Trophoblast cell (in vitro differentiated cells and primary cell): ENCODE data around the gene NMT1.

Source experiments
- DNase-seq, 2 donors: peaks; one replicate each; pipeline ENCODE4 v3.0.0-alpha.2; 2016
- H2AFZ ChIP-seq: 2 replicates; pipeline ENCODE4 v1.6.1; 2013; ENCODE audit warnings: low read length, moderate library complexity, mild to moderate bottlenecking; ENCODE audit not compliant: insufficient read depth, poor library complexity
- H2AK5ac ChIP-seq: 2 replicates; pipeline ENCODE4 v1.6.1; 2013; ENCODE audit warnings: mild to moderate bottlenecking, low read length
- H2BK120ac ChIP-seq: 2 replicates; pipeline ENCODE4 v1.6.1; 2013; ENCODE audit warnings: low read length, mild to moderate bottlenecking, moderate library complexity; ENCODE audit not compliant: insufficient read depth, poor library complexity
- H2BK12ac ChIP-seq: 2 replicates; pipeline ENCODE4 v1.6.1; 2013; ENCODE audit warnings: mild to moderate bottlenecking, low read length, moderate library complexity
- H2BK5ac ChIP-seq: 2 replicates; pipeline ENCODE4 v1.6.1; 2013; ENCODE audit warnings: low read length, low read depth, moderate library complexity, mild to moderate bottlenecking; ENCODE audit not compliant: poor library complexity
- H3K14ac ChIP-seq: 2 replicates; pipeline ENCODE4 v1.6.1; 2013; ENCODE audit warnings: mild to moderate bottlenecking, low read length
- H3K18ac ChIP-seq: 2 replicates; pipeline ENCODE4 v1.6.1; 2013; ENCODE audit warnings: mild to moderate bottlenecking, low read length
- H3K23ac ChIP-seq: 2 replicates; pipeline ENCODE4 v1.6.1; 2013; ENCODE audit warnings: low read length
- H3K27ac ChIP-seq: 2 replicates; pipeline ENCODE4 v1.5.1; 2013; ENCODE audit warnings: low read depth, mild to moderate bottlenecking, inconsistent platforms, low read length, moderate library complexity
- H3K27me3 ChIP-seq: 2 replicates; pipeline ENCODE4 v1.6.1; 2013; ENCODE audit warnings: inconsistent platforms, mild to moderate bottlenecking, low read length, moderate library complexity; ENCODE audit not compliant: insufficient read depth
- H3K36me3 ChIP-seq, 2 experiments: 1 replicate in 1 of 2; 2 replicates in 1 of 2; pipeline ENCODE4 v1.6.1; 2013; ENCODE audit warnings: low read length in 2 of 2, mild to moderate bottlenecking in 2 of 2, moderate library complexity in 1 of 2; ENCODE audit not compliant: insufficient read depth in 2 of 2, control insufficient read depth in 1 of 2
- H3K4ac ChIP-seq: 2 replicates; pipeline ENCODE4 v1.6.1; 2013; ENCODE audit warnings: low read depth, mild to moderate bottlenecking, low read length, moderate library complexity
- H3K4me1 ChIP-seq, 2 experiments: 1 replicate in 1 of 2; 2 replicates in 1 of 2; pipeline ENCODE4 v1.6.1; 2013; ENCODE audit warnings: low read length in 2 of 2, mild to moderate bottlenecking in 2 of 2, moderate library complexity in 1 of 2; ENCODE audit not compliant: insufficient read depth in 2 of 2, control insufficient read depth in 1 of 2
- H3K4me2 ChIP-seq: 2 replicates; pipeline ENCODE4 v1.6.1; 2013; ENCODE audit warnings: inconsistent platforms, mild to moderate bottlenecking, low read length, moderate library complexity
- H3K4me3 ChIP-seq: 2 replicates; pipeline ENCODE4 v1.5.1; 2013; ENCODE audit warnings: mild to moderate bottlenecking, low read depth, low read length, inconsistent platforms
- H3K79me1 ChIP-seq: one replicate; pipeline ENCODE4 v1.6.1; 2013; ENCODE audit warnings: low read length
- H3K79me2 ChIP-seq: 2 replicates; pipeline ENCODE4 v1.6.1; 2013; ENCODE audit warnings: low read length, mild to moderate bottlenecking; ENCODE audit not compliant: control insufficient read depth, insufficient read depth, poor library complexity
- H3K9ac ChIP-seq: 2 replicates; pipeline ENCODE4 v1.6.1; 2013; ENCODE audit warnings: mild to moderate bottlenecking, low read length
- H3K9me3 ChIP-seq: 2 replicates; pipeline ENCODE4 v1.6.1; 2013; ENCODE audit warnings: low read depth, mild to moderate bottlenecking, control low read depth, inconsistent platforms, low read length; ENCODE audit not compliant: insufficient read depth
- H4K12ac ChIP-seq: 2 replicates; pipeline ENCODE4 v1.6.1; 2013; ENCODE audit warnings: low read depth, mild to moderate bottlenecking, low read length, moderate library complexity
- H4K8ac ChIP-seq: 2 replicates; pipeline ENCODE4 v1.6.1; 2013; ENCODE audit warnings: low read depth, mild to moderate bottlenecking, low read length, moderate library complexity
- H4K91ac ChIP-seq: one replicate; pipeline ENCODE4 v1.6.1; 2013; ENCODE audit warnings: low read depth, mild to moderate bottlenecking, low read length, moderate library complexity
- WGBS: extraction: QIAGEN DNeasy Blood & Tissue Kit; methylation state at CpG from one replicate; pipeline ENCODE4 v1.1.7; 2013; ENCODE audit warnings: missing lambda C conversion rate; ENCODE audit not compliant: insufficient read length, insufficient coverage; ENCODE audit errors: extremely low coverage; 5-methylcytosine and 5-hydroxymethylcytosine counted together

NMT1 gene

GRCh38 chr17:45029758-45030423, 31.2 kb upstream of the NMT1 start:
- Histone ChIP-seq H3K18ac (no peak overlapping the region), H3K14ac (no peak overlapping the region), H3K4me3 (no peak overlapping the region), H2AFZ (no peak overlapping the region), H4K91ac (no peak overlapping the region), H3K9ac (no peak overlapping the region), H3K4ac (no peak overlapping the region), H3K79me2 (no peaks in the 10 kb centered on the region), H4K8ac (no peak overlapping the region), H2AK5ac (no peak overlapping the region), H3K4me1 (no peaks in the 10 kb centered on the region), H3K27ac (no peak overlapping the region), H2BK5ac (no peak overlapping the region), H3K9me3 (no peaks in the 10 kb centered on the region), H2BK12ac (no peak overlapping the region), H3K4me2 (no peak overlapping the region), H3K79me1 (no peaks in the 10 kb centered on the region), H3K27me3 (no peaks in the 10 kb centered on the region), H2BK120ac (no peak overlapping the region), H3K23ac (no peak overlapping the region), H4K12ac (no peak overlapping the region), H3K36me3 (peaks cover 60 to 70% of the 10 kb centered on the region in 2 experiments)
- DNase-seq, result no peak
- WGBS, result no CpG with 5 or more reads among the region's 17 CpGs

- no peak overlapping the region for H4K12ac ChIP-seq
- H3K4me2 ChIP-seq, result no peak overlapping the region
- H3K36me3 ChIP-seq, result peaks cover 61 to 69% of the 10 kb centered on the region in 2 experiments
- no peaks in the 10 kb centered on the region for H3K4me1 ChIP-seq
- no peak overlapping the region for H2BK12ac ChIP-seq
- H4K8ac ChIP-seq, result no peak overlapping the region
- H2AK5ac ChIP-seq, result no peak overlapping the region
- no peaks in the 10 kb centered on the region for H3K79me1 ChIP-seq
- H3K27ac ChIP-seq, result no peak overlapping the region
- no peak overlapping the region for H3K9ac ChIP-seq
- no peak for DNase-seq
- no peak overlapping the region for H2BK5ac ChIP-seq
- H2AFZ ChIP-seq, result no peak overlapping the region
- H3K18ac ChIP-seq, result no peak overlapping the region
- peaks cover under 1% of the 10 kb centered on the region for H3K79me2 ChIP-seq
- H3K9me3 ChIP-seq, result no peaks in the 10 kb centered on the region
- H4K91ac ChIP-seq, result no peak overlapping the region
- H3K4me3 ChIP-seq, result no peak overlapping the region
- H2BK120ac ChIP-seq, result no peak overlapping the region
- H3K14ac ChIP-seq, result no peak overlapping the region
- no peak overlapping the region for H3K4ac ChIP-seq
- no peaks in the 10 kb centered on the region for H3K27me3 ChIP-seq
- no peak overlapping the region for H3K23ac ChIP-seq
- no CpG with 5 or more reads among the region's 6 CpGs for WGBS
These were observed 30.4 kb upstream of the NMT1 start for GRCh38 chr17:45030733-45031132.

GRCh38 chr17:45031231-45032173, 29.6 kb upstream of the NMT1 start:
- H3K23ac ChIP-seq, result no peak overlapping the region
- H2AK5ac ChIP-seq, result no peak overlapping the region
- H3K4me2 ChIP-seq, result no peak overlapping the region
- H3K4me1 ChIP-seq, result no peaks in the 10 kb centered on the region
- H3K79me2 ChIP-seq, result peaks cover 2% of the 10 kb centered on the region
- no peak overlapping the region for H3K27ac ChIP-seq
- no peak overlapping the region for H3K9ac ChIP-seq
- H4K12ac ChIP-seq, result no peak overlapping the region
- H3K9me3 ChIP-seq, result no peaks in the 10 kb centered on the region
- DNase-seq, result no peak
- H4K91ac ChIP-seq, result no peak overlapping the region
- H2BK12ac ChIP-seq, result no peak overlapping the region
- no peak overlapping the region for H3K4me3 ChIP-seq
- H3K18ac ChIP-seq, result no peak overlapping the region
- no peaks in the 10 kb centered on the region for H3K79me1 ChIP-seq
- H3K4ac ChIP-seq, result no peak overlapping the region
- no peak overlapping the region for H3K14ac ChIP-seq
- no peaks in the 10 kb centered on the region for H3K27me3 ChIP-seq
- no peak overlapping the region for H2BK120ac ChIP-seq
- H4K8ac ChIP-seq, result no peak overlapping the region
- H3K36me3 ChIP-seq, result peaks cover 64 to 71% of the 10 kb centered on the region in 2 experiments
- no CpG with 5 or more reads among the region's 14 CpGs for WGBS
- no peak overlapping the region for H2BK5ac ChIP-seq
- no peak overlapping the region for H2AFZ ChIP-seq

GRCh38 chr17:45032174-45032541, 29.0 kb upstream of the NMT1 start:
- Histone ChIP-seq H4K12ac (no peak overlapping the region), H3K79me2 (peaks cover 2% of the 10 kb centered on the region), H3K36me3 (peaks cover 59 to 65% of the 10 kb centered on the region in 2 experiments), H2AFZ (no peak overlapping the region), H3K79me1 (no peaks in the 10 kb centered on the region), H2BK5ac (no peak overlapping the region), H3K14ac (no peak overlapping the region), H3K27ac (no peak overlapping the region), H3K4me3 (no peak overlapping the region), H3K9me3 (no peaks in the 10 kb centered on the region), H3K4ac (no peak overlapping the region), H3K23ac (no peak overlapping the region), H2AK5ac (no peak overlapping the region), H3K27me3 (no peaks in the 10 kb centered on the region), H3K18ac (no peak overlapping the region), H2BK120ac (no peak overlapping the region), H2BK12ac (no peak overlapping the region), H4K91ac (no peak overlapping the region), H3K4me1 (no peaks in the 10 kb centered on the region), H4K8ac (no peak overlapping the region), H3K4me2 (no peak overlapping the region), H3K9ac (no peak overlapping the region)
- DNase-seq, result no peak
- WGBS, result no CpG with 5 or more reads among the region's 9 CpGs
